Measurements from ENCODE around the gene ASGR1. TPM values are rescaled to one million over a fixed set of nuclear protein-coding genes. Genes with fewer than 3 reads are reported as not detected.

The ASGR1 gene
- total RNA-seq, 1 experiment from 2014 or later = 3.5 TPM

- no TSS peak for BruUV-seq (replicated peaks)
- Histone ChIP-seq H3F3A (ENCODE audit: insufficient read depth, low read depth) (no peaks in the 10 kb centered on the region), H3K79me2 (ENCODE audit: low read depth) (no peaks in the 10 kb centered on the region), H3K36me3 (ENCODE audit: low read depth) (no peaks in the 10 kb centered on the region), H2AFZ (no peak overlapping the region), H3K4me1 (replicated peaks; ENCODE audit: insufficient read depth) (no peaks in the 10 kb centered on the region), H3K27me3 (ENCODE audit: insufficient read depth, low read depth) (no peaks in the 10 kb centered on the region), H3K27ac (no peak overlapping the region), H3K4me2 (no peak overlapping the region), H3K9me3 (ENCODE audit: insufficient read depth, low read depth) (no peaks in the 10 kb centered on the region), H4K20me1 (ENCODE audit: insufficient read depth) (no peaks in the 10 kb centered on the region), H3K9me2 (ENCODE audit: insufficient read depth) (no peaks in the 10 kb centered on the region), H3K4me3 (no peak overlapping the region)
- POLR2A ChIA-PET (ENCODE audit: unreplicated experiment) = no interaction called here
- TF ChIP-seq EZH2 (IDR thresholded peaks at IDR 0.05; ENCODE audit: low read depth) = no peak
- intact Hi-C loops (cut with micrococcal nuclease; ENCODE audit: unreplicated experiment) = no loop called here
- CTCF ChIA-PET = no interaction called here
- DNase-seq = no peak
Observed at GRCh38 chr17:7131423-7131791, 47.8 kb downstream of the ASGR1 start.

- Histone ChIP-seq H3K9me2 (ENCODE audit: insufficient read depth) (no peaks in the 10 kb centered on the region), H4K20me1 (ENCODE audit: insufficient read depth) (no peaks in the 10 kb centered on the region), H3K27ac (no peak overlapping the region), H3K4me3 (no peak overlapping the region), H3K4me1 (replicated peaks; ENCODE audit: insufficient read depth) (no peaks in the 10 kb centered on the region), H3K36me3 (ENCODE audit: low read depth) (no peaks in the 10 kb centered on the region), H2AFZ (no peak overlapping the region), H3F3A (ENCODE audit: insufficient read depth, low read depth) (no peaks in the 10 kb centered on the region), H3K4me2 (no peak overlapping the region), H3K79me2 (ENCODE audit: low read depth) (no peaks in the 10 kb centered on the region), H3K9me3 (ENCODE audit: insufficient read depth, low read depth) (no peaks in the 10 kb centered on the region), H3K27me3 (ENCODE audit: insufficient read depth, low read depth) (no peaks in the 10 kb centered on the region)
- TF ChIP-seq CTCF (conservative IDR thresholded peaks at IDR 0.05) (no peak), EZH2 (IDR thresholded peaks at IDR 0.05; ENCODE audit: low read depth) (no peak)
- intact Hi-C loops (cut with micrococcal nuclease; ENCODE audit: unreplicated experiment) = no loop called here
- CTCF ChIA-PET = interaction anchor here (0.7 kb wide), 1 partner anchor 29 kb away, joined by 5 read pairs; no protein-coding TSS in a partner anchor
- POLR2A ChIA-PET (ENCODE audit: unreplicated experiment) = no interaction called here
- DNase-seq = no peak
- no TSS peak for BruUV-seq (replicated peaks)
Observed at GRCh38 chr17:7130621-7131422, 48.3 kb downstream of the ASGR1 start.

GRCh38 chr17:7129311-7129710 is 49.9 kb downstream of the ASGR1 start:
- ChIA-PET CTCF (interaction anchor here (0.6 to 1.5 kb wide), 2 partner anchors 48 to 1309 kb away, joined by 3 to 15 read pairs; no protein-coding TSS in a partner anchor), POLR2A (ENCODE audit: unreplicated experiment) (no interaction called here)
- Histone ChIP-seq H3K27ac (no peak overlapping the region), H3K4me1 (replicated peaks; ENCODE audit: insufficient read depth) (no peaks in the 10 kb centered on the region), H3K4me3 (no peak overlapping the region), H3F3A (ENCODE audit: insufficient read depth, low read depth) (no peaks in the 10 kb centered on the region), H3K79me2 (ENCODE audit: low read depth) (no peaks in the 10 kb centered on the region), H3K9me2 (ENCODE audit: insufficient read depth) (no peaks in the 10 kb centered on the region), H3K4me2 (no peak overlapping the region), H4K20me1 (ENCODE audit: insufficient read depth) (no peaks in the 10 kb centered on the region), H2AFZ (no peak overlapping the region), H3K9me3 (ENCODE audit: insufficient read depth, low read depth) (no peaks in the 10 kb centered on the region), H3K27me3 (ENCODE audit: insufficient read depth, low read depth) (no peaks in the 10 kb centered on the region), H3K36me3 (ENCODE audit: low read depth) (no peaks in the 10 kb centered on the region)
- no TSS peak for BruUV-seq (replicated peaks)
- TF ChIP-seq EZH2 (IDR thresholded peaks at IDR 0.05; ENCODE audit: low read depth) (no peak), CTCF (conservative IDR thresholded peaks at IDR 0.05) (no peak)
- DNase-seq = no peak
- intact Hi-C loops (cut with micrococcal nuclease; ENCODE audit: unreplicated experiment) = no loop called here
